Activated naive CD8-positive, alpha-beta T cell treated with anti-CD3 and anti-CD28 coated beads, Interleukin-2, amount 50 U/mL, for 24 hours (primary cell): Measurements from ENCODE around the gene PPP1R9A.

Experiments
- ATAC-seq: fragments of 150-1000 bp; cut with Tn5 transposase; one replicate; pipeline ENCODE4 v1.10.0; 2021
- DNase-seq: peaks from one replicate; pipeline ENCODE4 v3.0.0; 2021
- H3K27ac Mint-ChIP-seq: one replicate; pipeline ENCODE4 v1.8.0; 2021; ENCODE audit warnings: mild to moderate bottlenecking, mixed read lengths
- H3K27me3 Mint-ChIP-seq: one replicate; pipeline ENCODE4 v1.8.0; 2021; ENCODE audit warnings: mixed read lengths
- H3K36me3 Mint-ChIP-seq: one replicate; pipeline ENCODE4 v1.8.0; 2021; ENCODE audit warnings: low read depth, mixed read lengths
- H3K4me1 Mint-ChIP-seq: one replicate; pipeline ENCODE4 v1.8.0; 2021; ENCODE audit warnings: mixed read lengths
- H3K4me3 Mint-ChIP-seq: one replicate; pipeline ENCODE4 v1.8.0; 2021; ENCODE audit warnings: mild to moderate bottlenecking, moderate library complexity, mixed read lengths
- H3K9me3 Mint-ChIP-seq: one replicate; pipeline ENCODE4 v1.8.0; 2021; ENCODE audit warnings: mixed read lengths

The PPP1R9A gene

DNA sequence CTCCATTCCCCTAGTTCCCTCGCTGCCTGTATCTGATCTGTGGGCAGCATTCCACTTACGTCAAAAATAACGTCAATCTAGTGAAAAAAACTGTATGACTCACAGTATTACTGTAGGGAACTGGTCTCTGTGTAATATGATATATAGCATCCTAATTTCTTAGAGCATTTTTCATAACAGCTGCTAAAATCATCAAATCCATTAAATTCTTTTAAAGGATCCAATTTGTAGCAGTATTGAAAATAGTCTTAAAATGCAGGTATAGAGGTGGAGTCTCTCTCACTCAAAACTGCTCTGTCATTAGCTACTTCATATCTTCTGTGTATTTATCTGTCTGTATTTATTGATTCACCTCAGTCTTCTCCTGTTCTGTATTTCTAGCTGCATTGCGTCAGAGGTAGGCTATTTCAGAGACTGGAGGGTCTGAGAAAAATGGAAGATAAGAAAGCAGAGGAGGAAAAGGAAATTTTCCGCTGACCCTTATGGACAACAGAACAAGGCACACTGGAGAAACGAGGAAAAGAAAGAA lies 357.0 kb downstream of the PPP1R9A start:
- Mint-ChIP-seq H3K4me1 (no peaks in the 10 kb centered on the region), H3K4me3 (no peak overlapping the region), H3K27ac (no peak overlapping the region), H3K36me3 (no peaks in the 10 kb centered on the region), H3K27me3 (peaks cover 3% of the 10 kb centered on the region), H3K9me3 (no peaks in the 10 kb centered on the region)
- no peak for ATAC-seq
- no peak for DNase-seq

DNA sequence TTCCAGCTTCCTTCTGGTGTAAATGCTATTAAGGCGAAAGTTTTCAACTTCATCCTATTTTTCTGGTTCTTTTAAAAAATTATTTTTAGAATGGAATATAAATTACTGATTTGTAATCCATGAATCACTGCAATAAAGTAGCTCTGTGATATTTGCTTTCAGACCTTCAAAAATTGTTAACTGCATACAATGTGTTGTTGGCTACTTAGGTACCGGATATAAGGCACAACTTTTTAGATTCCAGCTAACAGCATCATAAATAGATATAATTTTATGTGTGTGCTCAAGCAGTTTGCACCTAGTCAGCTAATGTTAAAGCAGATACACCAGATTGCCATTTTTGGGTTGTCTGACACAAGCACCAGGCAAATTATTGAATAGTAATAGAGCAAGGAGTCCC lies 358.2 kb downstream of the PPP1R9A start:
- no peak overlapping the region for H3K4me3 Mint-ChIP-seq
- DNase-seq = no peak
- no peaks in the 10 kb centered on the region for H3K9me3 Mint-ChIP-seq
- H3K36me3 Mint-ChIP-seq = no peaks in the 10 kb centered on the region
- H3K27ac Mint-ChIP-seq = no peak overlapping the region
- peaks cover 3% of the 10 kb centered on the region for H3K27me3 Mint-ChIP-seq
- ATAC-seq = no peak
- H3K4me1 Mint-ChIP-seq = no peaks in the 10 kb centered on the region

DNA sequence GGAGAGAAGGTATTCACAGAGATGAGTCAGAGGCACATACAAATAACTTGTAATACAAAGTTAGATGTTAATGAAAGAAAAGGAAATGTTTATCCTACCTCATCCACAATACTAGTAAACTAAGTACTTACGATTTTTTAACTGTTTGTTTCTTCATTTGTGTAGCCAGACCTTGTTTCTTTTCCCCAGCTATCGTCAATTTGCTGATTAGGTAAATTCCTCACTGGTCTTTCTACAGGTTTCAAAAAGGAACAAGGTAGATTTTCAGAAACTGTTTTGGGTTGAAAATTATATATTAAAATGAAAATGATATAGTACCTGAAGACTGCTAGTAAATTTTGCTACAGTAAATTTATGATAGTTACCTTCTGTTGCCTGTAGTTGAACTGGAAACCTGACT lies 360.4 kb downstream of the PPP1R9A start:
- Mint-ChIP-seq H3K9me3 (no peaks in the 10 kb centered on the region), H3K27me3 (peaks cover 3% of the 10 kb centered on the region), H3K36me3 (no peaks in the 10 kb centered on the region), H3K4me3 (no peak overlapping the region), H3K4me1 (no peaks in the 10 kb centered on the region), H3K27ac (no peak overlapping the region)
- DNase-seq (no peak), ATAC-seq (no peak)

DNA sequence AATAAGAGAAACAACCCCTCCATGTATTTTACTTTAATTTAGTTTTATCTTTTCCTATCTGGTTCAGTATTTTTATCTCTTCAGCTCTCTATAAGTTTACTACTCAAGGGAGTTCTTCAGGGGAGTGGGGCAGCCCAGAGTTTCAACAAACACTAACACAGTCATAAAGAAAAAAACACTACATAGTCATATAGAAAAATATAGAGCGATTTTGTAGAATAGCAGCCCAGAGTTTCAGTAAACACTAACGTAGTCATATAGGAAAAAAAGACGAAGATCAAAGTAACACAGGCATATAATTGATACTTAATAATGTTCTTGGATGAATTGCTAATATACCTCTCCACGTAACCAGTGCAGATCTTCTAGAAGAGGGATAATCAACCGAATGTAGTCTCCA lies 362.2 kb downstream of the PPP1R9A start:
- no peak for ATAC-seq
- Mint-ChIP-seq H3K27ac (no peak overlapping the region), H3K4me1 (no peaks in the 10 kb centered on the region), H3K4me3 (no peak overlapping the region), H3K36me3 (no peaks in the 10 kb centered on the region), H3K27me3 (peaks cover 1% of the 10 kb centered on the region), H3K9me3 (no peaks in the 10 kb centered on the region)
- no peak for DNase-seq

DNA sequence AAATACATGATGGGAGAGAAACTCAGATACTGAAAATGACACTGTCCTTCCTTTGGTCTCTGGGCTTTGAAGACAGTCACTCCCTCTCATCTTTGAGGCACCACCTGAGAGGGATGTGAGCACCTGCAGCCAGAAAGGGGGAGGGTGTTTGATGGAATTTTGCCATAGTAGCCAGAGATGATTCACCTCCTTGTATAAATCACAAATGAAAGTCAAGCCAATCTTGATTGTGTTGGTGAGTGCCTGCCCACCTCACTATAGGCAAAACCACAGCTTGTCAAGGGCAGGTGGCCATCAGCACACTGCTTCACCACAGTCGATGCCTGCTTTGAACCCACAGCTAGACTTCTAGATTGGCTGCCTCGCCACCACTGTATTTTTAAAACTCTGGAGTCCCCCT lies 368.7 kb downstream of the PPP1R9A start:
- no peak for DNase-seq
- H3K4me3 Mint-ChIP-seq = no peak overlapping the region
- no peak overlapping the region for H3K27ac Mint-ChIP-seq
- no peaks in the 10 kb centered on the region for H3K9me3 Mint-ChIP-seq
- no peaks in the 10 kb centered on the region for H3K36me3 Mint-ChIP-seq
- H3K4me1 Mint-ChIP-seq = no peaks in the 10 kb centered on the region
- no peaks in the 10 kb centered on the region for H3K27me3 Mint-ChIP-seq
- ATAC-seq = no peak

DNA sequence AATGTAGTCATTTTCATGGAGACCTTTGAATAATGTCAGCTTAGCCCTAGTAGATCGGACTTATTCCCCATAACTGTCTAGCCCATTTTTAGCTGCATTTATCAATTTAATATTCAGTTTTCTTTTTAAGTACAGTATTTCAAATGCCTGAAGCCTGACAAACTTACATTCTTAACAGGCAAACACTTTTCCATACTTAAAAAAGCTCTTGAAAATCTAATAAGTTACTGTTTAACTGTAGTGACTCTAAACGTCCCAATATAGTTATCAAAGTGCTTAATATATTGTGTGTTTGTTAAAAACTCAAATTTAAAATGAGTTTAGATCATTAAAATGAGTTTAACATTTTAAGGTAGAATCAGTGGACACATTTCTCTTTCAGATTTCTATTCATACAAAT lies 372.0 kb downstream of the PPP1R9A start:
- Mint-ChIP-seq H3K27me3 (no peaks in the 10 kb centered on the region), H3K36me3 (no peaks in the 10 kb centered on the region), H3K27ac (no peak overlapping the region), H3K4me3 (no peak overlapping the region), H3K4me1 (no peaks in the 10 kb centered on the region), H3K9me3 (no peaks in the 10 kb centered on the region)
- no peak for DNase-seq
- no peak for ATAC-seq

DNA sequence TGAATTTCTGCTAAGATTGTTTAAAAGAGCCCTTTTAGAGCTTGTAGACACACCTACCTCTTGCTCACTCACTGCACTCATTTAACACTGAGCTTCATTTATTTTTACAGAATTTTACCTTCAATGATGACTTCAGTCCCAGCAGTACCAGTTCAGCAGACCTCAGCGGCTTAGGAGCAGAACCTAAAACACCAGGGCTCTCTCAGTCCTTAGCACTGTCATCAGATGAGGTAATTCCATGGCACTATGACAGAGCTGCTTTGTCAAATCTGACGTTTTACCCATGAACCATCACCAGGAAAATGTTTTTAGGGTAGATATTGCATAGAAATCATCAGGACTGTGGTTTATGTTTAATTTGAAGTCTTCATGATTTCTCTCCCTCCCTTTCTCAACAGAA lies 378.7 kb downstream of the PPP1R9A start:
- H3K4me3 Mint-ChIP-seq = no peak overlapping the region
- H3K36me3 Mint-ChIP-seq = no peaks in the 10 kb centered on the region
- DNase-seq (no peak), ATAC-seq (no peak)
- H3K27ac Mint-ChIP-seq = no peak overlapping the region
- no peaks in the 10 kb centered on the region for H3K9me3 Mint-ChIP-seq
- peaks cover 6% of the 10 kb centered on the region for H3K27me3 Mint-ChIP-seq
- H3K4me1 Mint-ChIP-seq = no peaks in the 10 kb centered on the region

DNA sequence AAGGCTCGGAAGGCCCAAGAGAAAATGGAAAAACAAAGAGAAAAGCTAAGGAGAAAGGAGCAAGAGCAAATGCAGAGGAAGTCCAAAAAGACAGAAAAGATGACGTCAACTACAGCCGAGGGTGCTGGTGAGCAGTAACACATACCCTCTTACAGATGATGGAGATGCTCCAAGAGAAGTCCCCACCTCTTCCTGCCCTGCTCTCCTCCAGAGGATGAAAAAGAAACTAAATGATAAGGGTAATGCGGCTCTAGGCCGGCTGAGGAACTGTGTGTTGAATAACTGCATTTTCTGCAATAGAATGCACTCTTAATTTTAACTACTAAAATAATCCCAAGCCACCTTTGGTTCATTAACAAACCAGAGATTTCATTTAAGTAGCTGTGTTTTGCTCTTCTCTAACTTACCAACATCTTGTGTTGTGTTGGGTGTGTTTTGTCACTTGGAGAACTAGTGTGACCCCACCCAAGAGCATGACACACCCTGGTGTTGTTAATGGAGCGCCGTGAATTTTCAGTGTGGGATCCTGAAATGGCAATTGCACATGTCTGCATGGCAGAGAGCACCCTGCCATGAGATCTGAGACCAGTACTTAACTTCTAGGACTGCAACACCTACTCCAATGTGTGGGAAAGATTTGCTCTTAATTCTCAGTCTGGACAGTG lies 382.9 kb downstream of the PPP1R9A start:
- H3K27me3 Mint-ChIP-seq = peaks cover 6% of the 10 kb centered on the region
- no peak for DNase-seq
- no peak for ATAC-seq
- no peak overlapping the region for H3K27ac Mint-ChIP-seq
- no peak overlapping the region for H3K4me3 Mint-ChIP-seq
- no peaks in the 10 kb centered on the region for H3K9me3 Mint-ChIP-seq
- no peaks in the 10 kb centered on the region for H3K36me3 Mint-ChIP-seq
- H3K4me1 Mint-ChIP-seq = no peaks in the 10 kb centered on the region

DNA sequence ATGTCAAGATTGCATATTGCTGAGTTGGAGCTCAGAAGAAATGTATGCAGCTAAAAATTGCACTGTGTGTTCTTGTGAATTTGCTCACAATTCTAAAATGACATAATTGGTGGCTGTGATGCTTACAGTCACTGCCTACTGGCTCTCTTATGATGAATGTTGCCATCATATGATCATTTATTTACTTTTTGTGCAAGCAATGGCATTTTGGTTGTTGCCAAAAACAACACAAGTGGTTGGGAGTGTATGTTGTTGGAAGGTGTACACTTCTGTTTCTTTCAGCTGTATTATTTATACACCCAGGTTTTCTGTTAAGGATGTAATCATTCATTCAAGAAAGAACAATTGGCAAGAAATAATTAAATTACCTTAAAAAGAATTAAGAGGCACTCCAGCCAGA lies 388.0 kb downstream of the PPP1R9A start:
- ATAC-seq = no peak
- Mint-ChIP-seq H3K27me3 (peaks cover 7% of the 10 kb centered on the region), H3K4me3 (no peak overlapping the region), H3K4me1 (no peaks in the 10 kb centered on the region), H3K36me3 (no peaks in the 10 kb centered on the region), H3K27ac (no peak overlapping the region), H3K9me3 (no peaks in the 10 kb centered on the region)
- no peak for DNase-seq

DNA sequence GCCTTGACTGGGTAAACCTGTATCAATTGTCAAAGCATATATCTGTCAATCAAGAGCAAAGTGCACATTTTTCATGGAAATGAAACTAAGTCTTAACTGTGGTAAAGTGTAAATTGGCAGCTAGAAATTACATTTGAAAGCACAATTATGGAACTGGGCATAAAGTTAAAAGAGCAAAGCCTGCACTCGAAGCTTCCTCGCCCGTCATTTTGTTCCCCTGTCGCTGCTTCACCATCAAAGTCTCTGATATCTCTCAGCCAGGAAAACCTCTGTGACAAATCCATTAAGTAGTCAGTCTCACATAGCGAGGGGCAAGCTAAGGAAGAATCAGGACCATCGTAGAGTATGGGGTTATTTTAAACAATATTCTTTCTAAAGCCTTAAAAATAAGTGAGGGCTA lies 389.1 kb downstream of the PPP1R9A start:
- no peaks in the 10 kb centered on the region for H3K4me1 Mint-ChIP-seq
- no peak overlapping the region for H3K4me3 Mint-ChIP-seq
- no peaks in the 10 kb centered on the region for H3K36me3 Mint-ChIP-seq
- peaks cover 9% of the 10 kb centered on the region for H3K27me3 Mint-ChIP-seq
- ATAC-seq = no peak
- H3K9me3 Mint-ChIP-seq = no peaks in the 10 kb centered on the region
- H3K27ac Mint-ChIP-seq = no peak overlapping the region
- DNase-seq = no peak

DNA sequence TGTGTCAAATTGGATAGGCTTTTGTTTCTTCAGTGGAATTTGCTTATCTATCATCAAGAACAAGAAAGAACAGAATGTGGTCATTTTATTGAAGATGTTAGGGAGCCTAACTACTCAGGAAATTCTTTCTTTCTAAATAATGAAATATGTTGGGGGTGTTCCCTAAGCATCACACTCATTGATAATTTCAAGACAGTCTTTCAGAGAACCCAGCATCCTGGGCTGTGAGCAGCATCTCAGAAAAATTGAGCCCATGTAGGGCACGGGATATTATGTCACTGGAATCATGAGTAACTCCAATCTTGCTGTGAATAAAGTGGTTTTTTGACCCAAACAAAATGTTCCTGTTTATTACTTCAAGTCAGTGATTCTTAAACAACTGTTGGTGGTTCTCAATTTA lies 389.6 kb downstream of the PPP1R9A start:
- Mint-ChIP-seq H3K4me1 (no peaks in the 10 kb centered on the region), H3K9me3 (no peaks in the 10 kb centered on the region), H3K36me3 (no peaks in the 10 kb centered on the region), H3K27me3 (peaks cover 10% of the 10 kb centered on the region), H3K4me3 (no peak overlapping the region), H3K27ac (no peak overlapping the region)
- DNase-seq (no peak), ATAC-seq (no peak)

DNA sequence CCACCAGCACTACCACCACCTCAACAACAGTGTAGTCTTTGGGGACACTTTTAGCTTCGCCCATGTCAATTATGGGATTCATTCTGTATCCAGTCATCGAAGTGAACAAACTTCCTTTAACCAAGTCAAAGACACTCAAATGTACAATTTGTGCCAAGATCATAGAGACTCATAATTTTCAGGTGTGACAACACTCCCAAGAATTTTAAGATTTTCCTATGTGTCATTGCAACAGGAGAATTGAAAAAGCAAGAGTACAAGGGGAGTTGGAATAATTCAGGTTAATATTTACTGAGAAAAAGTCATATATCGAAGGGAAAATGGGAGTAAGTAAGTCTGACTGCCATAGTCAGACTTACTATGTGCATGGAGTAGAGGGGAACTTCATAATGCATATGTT lies 390.7 kb downstream of the PPP1R9A start:
- Mint-ChIP-seq H3K9me3 (no peaks in the 10 kb centered on the region), H3K4me3 (no peak overlapping the region), H3K36me3 (no peaks in the 10 kb centered on the region), H3K27ac (no peak overlapping the region), H3K27me3 (peaks cover 10% of the 10 kb centered on the region), H3K4me1 (no peaks in the 10 kb centered on the region)
- no peak for DNase-seq
- no peak for ATAC-seq

DNA sequence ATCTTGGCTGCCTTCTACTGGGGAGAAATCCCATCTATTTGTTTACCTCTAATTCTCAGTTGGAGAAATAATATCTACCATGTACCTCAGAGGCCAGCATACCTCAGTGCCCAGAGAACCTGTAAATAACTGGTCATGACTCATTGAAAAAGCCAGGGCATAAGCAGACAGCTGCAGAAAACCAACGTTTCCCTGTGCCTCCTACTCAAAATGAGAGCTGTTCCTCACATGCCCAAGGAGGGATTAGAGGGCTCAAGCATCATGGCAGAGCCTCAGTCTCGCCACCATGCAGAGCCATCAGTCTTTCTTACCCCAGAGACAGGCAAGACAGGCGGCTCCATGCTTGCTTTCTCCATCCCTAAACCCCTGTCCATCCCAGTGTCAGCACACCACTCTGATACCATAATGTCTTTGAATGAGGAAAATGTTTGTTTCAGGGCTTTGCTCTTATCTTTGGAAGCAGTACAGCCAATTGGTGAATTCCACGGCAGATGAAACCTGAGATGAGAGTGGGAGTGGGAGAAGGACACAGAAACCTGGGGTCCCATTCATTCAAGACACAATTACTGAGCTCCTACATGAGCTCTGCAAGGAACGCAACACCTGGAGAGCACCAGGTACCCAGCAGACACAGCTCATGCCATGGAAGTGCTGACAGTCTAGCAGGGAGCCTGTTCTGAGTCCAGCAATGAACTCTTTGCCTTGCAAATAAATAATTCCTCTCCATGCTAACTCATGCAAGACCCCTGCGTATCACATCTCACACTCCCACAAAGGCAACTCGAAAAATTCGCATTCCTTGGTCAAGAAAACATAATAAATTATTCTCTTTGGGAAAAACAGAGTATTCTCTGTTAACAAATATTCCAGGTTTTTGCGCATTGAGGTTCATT lies 395.9 kb downstream of the PPP1R9A start:
- Mint-ChIP-seq H3K27me3 (peaks cover 10% of the 10 kb centered on the region), H3K27ac (no peak overlapping the region), H3K4me3 (no peak overlapping the region), H3K36me3 (no peaks in the 10 kb centered on the region), H3K4me1 (no peaks in the 10 kb centered on the region), H3K9me3 (no peaks in the 10 kb centered on the region)
- no peak for ATAC-seq
- DNase-seq = no peak

DNA sequence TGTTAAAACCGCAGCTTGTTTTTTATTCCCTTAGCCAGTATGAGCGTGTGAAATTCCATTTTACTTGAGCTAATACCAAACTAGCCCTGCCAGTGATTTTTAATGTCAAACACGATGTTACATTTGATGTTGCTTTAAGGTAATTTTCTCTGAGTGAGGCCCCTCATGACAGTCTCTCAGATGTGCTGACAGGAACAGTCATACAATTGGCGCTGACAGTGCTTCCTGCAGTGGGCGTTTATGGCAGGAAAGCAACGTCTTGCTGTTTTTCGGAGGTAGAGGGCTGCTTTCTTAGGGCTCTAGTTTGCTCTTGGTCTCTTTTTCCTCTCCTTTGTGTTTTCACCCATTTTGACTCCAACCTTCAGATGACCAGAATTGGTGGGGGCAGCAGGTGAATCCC lies 397.6 kb downstream of the PPP1R9A start:
- no peak overlapping the region for H3K4me3 Mint-ChIP-seq
- no peak overlapping the region for H3K27ac Mint-ChIP-seq
- no peak for ATAC-seq
- H3K27me3 Mint-ChIP-seq = peaks cover 8% of the 10 kb centered on the region
- no peak for DNase-seq
- no peaks in the 10 kb centered on the region for H3K9me3 Mint-ChIP-seq
- no peaks in the 10 kb centered on the region for H3K36me3 Mint-ChIP-seq
- H3K4me1 Mint-ChIP-seq = no peaks in the 10 kb centered on the region

DNA sequence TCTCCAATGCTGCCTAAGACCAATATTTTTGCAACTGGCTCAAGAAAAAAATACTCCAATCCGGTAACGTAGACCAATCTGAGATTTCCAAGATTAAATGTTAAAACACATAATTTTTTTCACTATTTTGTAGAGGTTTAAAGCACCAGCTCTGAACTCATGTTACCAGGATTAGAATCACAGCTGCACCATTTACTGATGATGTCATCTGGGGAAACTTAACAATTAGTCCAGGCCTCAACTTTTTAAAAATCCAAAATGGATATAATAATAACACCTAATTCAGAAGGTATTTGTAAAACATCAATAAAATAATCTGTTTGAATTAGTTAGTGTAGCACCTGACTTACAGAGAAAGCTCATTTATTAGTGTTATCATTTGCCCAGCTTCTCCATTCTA lies 402.6 kb downstream of the PPP1R9A start:
- DNase-seq (no peak), ATAC-seq (no peak)
- H3K4me3 Mint-ChIP-seq = no peak overlapping the region
- no peaks in the 10 kb centered on the region for H3K4me1 Mint-ChIP-seq
- peaks cover 14% of the 10 kb centered on the region for H3K27me3 Mint-ChIP-seq
- H3K36me3 Mint-ChIP-seq = no peaks in the 10 kb centered on the region
- no peaks in the 10 kb centered on the region for H3K9me3 Mint-ChIP-seq
- no peak overlapping the region for H3K27ac Mint-ChIP-seq
